Choroid plexus epithelial cell (primary cell): ENCODE results near the gene PCED1B.

Source experiments
- DNase-seq: peaks from one replicate; pipeline ENCODE4 v3.0.0-alpha.2; 2010; ENCODE audit warnings: low read depth
- H3K4me3 ChIP-seq: 2 replicates; pipeline ENCODE4 v1.5.1; 2011; ENCODE audit warnings: low read depth, mild to moderate bottlenecking, control low read depth, low read length, moderate library complexity
- CTCF ChIP-seq: conservative IDR thresholded peaks from 2 replicates; pipeline ENCODE4 v1.5.1; 2011; ENCODE audit warnings: low read depth, mild to moderate bottlenecking, control low read depth, inconsistent platforms, low read length, moderate library complexity

The PCED1B gene

GRCh38 chr12:47218191-47218654 is 138.8 kb downstream of the PCED1B start:
- TF ChIP-seq CTCF = no peak
- no peak overlapping the region for H3K4me3 ChIP-seq

GRCh38 chr12:47219243-47219642 is 139.8 kb downstream of the PCED1B start:
- no peak for TF ChIP-seq CTCF
- DNase-seq = peak; percentile 43
- no peak overlapping the region for H3K4me3 ChIP-seq

More at GRCh38 chr12:47218191-47218654, 138.8 kb downstream of the PCED1B start:
- DNase-seq = no peak

- DNase-seq = no peak
- no peak for TF ChIP-seq CTCF
- no peak overlapping the region for H3K4me3 ChIP-seq
These were observed 142.0 kb downstream of the PCED1B start for GRCh38 chr12:47221256-47222023.

GRCh38 chr12:47222520-47223030 is 143.2 kb downstream of the PCED1B start:
- no peak for TF ChIP-seq CTCF
- DNase-seq = no peak
- no peak overlapping the region for H3K4me3 ChIP-seq

GRCh38 chr12:47223031-47223847 is 143.8 kb downstream of the PCED1B start:
- no peak for DNase-seq
- no peak overlapping the region for H3K4me3 ChIP-seq
- no peak for TF ChIP-seq CTCF

- TF ChIP-seq CTCF = no peak
- DNase-seq = peak; percentile 57
- no peak overlapping the region for H3K4me3 ChIP-seq
These were observed 144.4 kb downstream of the PCED1B start for GRCh38 chr12:47223848-47224213.
